GM23248 (cell line): Measurements from ENCODE around the gene EFCAB6.

Source experiments
- EZH2 ChIP-seq: fragments of 200-600 bp; sonication (generic); IDR thresholded peaks from 2 replicates; pipeline ENCODE4 v1.6.1; 2018; ENCODE audit warnings: antibody characterized with exemption, mild to moderate bottlenecking; ENCODE audit not compliant: insufficient read depth, poor library complexity, severe bottlenecking
- EZH2phosphoT487 ChIP-seq: fragments of 200-600 bp; sonication (generic); IDR thresholded peaks from 2 replicates; pipeline ENCODE4 v1.6.1; 2018; ENCODE audit warnings: antibody characterized with exemption, moderate library complexity, mild to moderate bottlenecking, low read depth; ENCODE audit not compliant: insufficient read depth

GRCh38 chr22:43483669-43484068, 328.4 kb downstream of the EFCAB6 start:
- TF ChIP-seq EZH2phosphoT487 (no peak), EZH2 (no peak)
